IPS-NIHi7 (cell line): Measurements from ENCODE around the gene GNB4.
A peak's percentile ranks its signal among the peaks of the same experiment; 100 is the strongest.

Experiments used
- DNase-seq: peaks from one replicate; pipeline ENCODE4 v3.0.0; 2012; ENCODE audit warnings: mixed read lengths; ENCODE audit errors: extremely low spot score

GNB4 gene

GRCh38 chr3:179451265-179452175, at the start of gene GNB4:
Gene GNB4, minus strand, starts transcription at chr3:179451470. Its CDS starts 25,270 bp downstream, at chr3:179426200.
- peak; percentile 83 for DNase-seq

- no peak for DNase-seq
These were observed 44.2 kb upstream of the GNB4 start for GRCh38 chr3:179495483-179495882.

- no peak for DNase-seq
These were observed 42.0 kb upstream of the GNB4 start for GRCh38 chr3:179493260-179493659.

- no peak for DNase-seq
These were observed 36.9 kb upstream of the GNB4 start for GRCh38 chr3:179488213-179488612.

GRCh38 chr3:179486806-179487205, 35.5 kb upstream of the GNB4 start:
- DNase-seq: no peak

- no peak for DNase-seq
These were observed 31.6 kb upstream of the GNB4 start for GRCh38 chr3:179482857-179483256.

- no peak for DNase-seq
These were observed 24.9 kb upstream of the GNB4 start for GRCh38 chr3:179476215-179476614.

- no peak for DNase-seq
These were observed 23.2 kb upstream of the GNB4 start for GRCh38 chr3:179474480-179474879.

- no peak for DNase-seq
These were observed 22.3 kb upstream of the GNB4 start for GRCh38 chr3:179473565-179473964.

GRCh38 chr3:179464323-179465092, 13.2 kb upstream of the GNB4 start:
- no peak for DNase-seq

- DNase-seq: no peak
These were observed 12.0 kb upstream of the GNB4 start for GRCh38 chr3:179463319-179463718.

GRCh38 chr3:179460260-179460659, 9.0 kb upstream of the GNB4 start:
- DNase-seq: no peak

- DNase-seq: no peak
These were observed 4.7 kb upstream of the GNB4 start for GRCh38 chr3:179455954-179456353.

- DNase-seq: no peak
These were observed 3.6 kb upstream of the GNB4 start for GRCh38 chr3:179454887-179455286.

- DNase-seq: no peak
These were observed 2.7 kb upstream of the GNB4 start for GRCh38 chr3:179453967-179454366.

GRCh38 chr3:179452872-179453271, 1.6 kb upstream of the GNB4 start:
- DNase-seq: no peak

- no peak for DNase-seq
These were observed 900 bp upstream of the GNB4 start for GRCh38 chr3:179452176-179452564.

- DNase-seq: peak; percentile 21
These were observed 387 bp downstream of the GNB4 start for GRCh38 chr3:179450901-179451264.

- DNase-seq: no peak
These were observed 989 bp downstream of the GNB4 start for GRCh38 chr3:179450261-179450701.

- DNase-seq: no peak
These were observed 1.6 kb downstream of the GNB4 start for GRCh38 chr3:179449636-179450035.

GRCh38 chr3:179447251-179447650, 4.0 kb downstream of the GNB4 start:
- DNase-seq: no peak

GRCh38 chr3:179446501-179446900, 4.8 kb downstream of the GNB4 start:
- DNase-seq: peak; percentile 27

- peak; percentile 23 for DNase-seq
These were observed 12.4 kb downstream of the GNB4 start for GRCh38 chr3:179438841-179439240.
